ENCODE measurements around the gene FCER1G. TPM values are rescaled to one million over a fixed set of nuclear protein-coding genes. Genes with fewer than 3 reads are reported as not detected.

The FCER1G gene
- total and polyA plus RNA-seq, 2 donors (not counting 3 experiments of a cell fraction or from before 2014, with no cell fraction given), result 1.1 to 1.6 TPM

- Histone ChIP-seq H3K79me2 (ENCODE audit: control insufficient read depth, insufficient read depth, low read length) (peaks cover 33% of the 10 kb centered on the region), H3K9ac (replicated peaks; ENCODE audit: extremely low read depth, insufficient read depth, low read length) (no peak overlapping the region), H3K4me1 (ENCODE audit: control insufficient read depth, extremely low read depth, insufficient read depth, low read length) (peaks cover 30% of the 10 kb centered on the region), H3K9me3 (replicated peaks; ENCODE audit: control insufficient read depth, insufficient read depth, low read length) (no peaks in the 10 kb centered on the region), H3K27ac (ENCODE audit: insufficient read depth, low read depth, low read length) (no peak overlapping the region), H3K4me3 (replicated peaks in 1 of 3; ENCODE audit: insufficient read depth in 1 of 3, low read depth in 1 of 3, low read length in 3 of 3) (no peak overlapping the region), H3K27me3 (ENCODE audit: control insufficient read depth in 2 of 2, insufficient read depth in 2 of 2, low read length in 2 of 2) (no peaks in the 10 kb centered on the region), H3K9me1 (replicated peaks; ENCODE audit: control insufficient read depth, extremely low read depth, insufficient read depth, low read length) (no peaks in the 10 kb centered on the region), H3K4me2 (ENCODE audit: insufficient read depth, low read length) (no peak overlapping the region), H3K36me3 (ENCODE audit: control insufficient read depth in 2 of 2, extremely low read depth in 1 of 2, insufficient read depth in 2 of 2, low read length in 2 of 2) (peaks cover 3% of the 10 kb centered on the region in 2 experiments), H2AFZ (ENCODE audit: low read depth, low read length) (no peak overlapping the region), H4K20me1 (replicated peaks; ENCODE audit: control insufficient read depth, extremely low read depth, insufficient read depth, low read length) (no peaks in the 10 kb centered on the region)
- DNase-seq (ENCODE audit: low read depth, low spot score) (no peak), FAIRE-seq (peak; percentile 70)
- no TSS peak for BruUV-seq (replicated peaks)
- TF ChIP-seq MYC (IDR thresholded peaks at IDR 0.05; ENCODE audit: low read depth, low read length), result peak; percentile 49
- no peak for TF ChIP-seq POLR2A (IDR thresholded peaks at IDR 0.05; ENCODE audit: low read depth, low read length)
- TF ChIP-seq CTCF (IDR thresholded peaks at IDR 0.05; ENCODE audit: extremely low read depth in 1 of 2, insufficient read depth in 1 of 2, low read depth in 1 of 2, low read length in 2 of 2), result peak; percentile 36 to 61
- ChIA-PET CTCF (interaction anchor here (0.7 to 6.2 kb wide), 16 partner anchors 8 to 246 kb away, joined by 3 to 54 read pairs (median 4); partner anchors contain the start of genes NDUFS2, PPOX and TOMM40L), POLR2A (interaction anchor here (1.6 kb wide), 1 partner anchor 32 kb away, joined by 5 read pairs; no protein-coding TSS in a partner anchor)
- intact Hi-C loops (cut with micrococcal nuclease), result loop anchor here (2.0 kb wide), 1 partner anchor 97 kb away; no protein-coding TSS in a partner anchor
- dilution Hi-C loops (cut with MboI; ENCODE audit: extremely low pct_ligation_motif_present, low sequenced_read_pairs), result no loop called here
Measured at GRCh38 chr1:161193561-161194235, 21.4 kb upstream of the FCER1G start.

- DNase-seq (ENCODE audit: low read depth, low spot score) (no peak), FAIRE-seq (no peak)
- TF ChIP-seq CTCF (IDR thresholded peaks at IDR 0.05; ENCODE audit: extremely low read depth in 1 of 2, insufficient read depth in 1 of 2, low read depth in 1 of 2, low read length in 2 of 2), result no peak
- no peak for TF ChIP-seq MYC (IDR thresholded peaks at IDR 0.05; ENCODE audit: low read depth, low read length)
- no peak for TF ChIP-seq POLR2A (IDR thresholded peaks at IDR 0.05; ENCODE audit: low read depth, low read length)
- no peak for TF ChIP-seq MAX (IDR thresholded peaks at IDR 0.05; ENCODE audit: insufficient read depth, insufficient read length)
- no peak for TF ChIP-seq POLR2AphosphoS5 (IDR thresholded peaks at IDR 0.05; ENCODE audit: insufficient read depth, low read depth, low read length)
- TF ChIP-seq GATA2 (IDR thresholded peaks at IDR 0.05; ENCODE audit: insufficient read depth, insufficient read length, low read depth, low read length), result no peak
- no peak for TF ChIP-seq FOS (IDR thresholded peaks at IDR 0.05; ENCODE audit: borderline replicate concordance, insufficient read depth, low read length)
- no peak for TF ChIP-seq JUN (IDR thresholded peaks at IDR 0.05; ENCODE audit: borderline replicate concordance, insufficient read depth, insufficient read length, low read depth)
- no peak for TF ChIP-seq EZH2 (IDR thresholded peaks at IDR 0.05; ENCODE audit: borderline replicate concordance, low read depth, low read length, severe bottlenecking)
- Histone ChIP-seq H3K4me2 (ENCODE audit: insufficient read depth, low read length) (no peak overlapping the region), H3K36me3 (ENCODE audit: control insufficient read depth in 2 of 2, extremely low read depth in 1 of 2, insufficient read depth in 2 of 2, low read length in 2 of 2) (peaks cover 3% of the 10 kb centered on the region in 2 experiments), H3K27me3 (ENCODE audit: control insufficient read depth in 2 of 2, insufficient read depth in 2 of 2, low read length in 2 of 2) (no peaks in the 10 kb centered on the region), H2AFZ (ENCODE audit: low read depth, low read length) (no peak overlapping the region), H3K4me3 (replicated peaks in 1 of 3; ENCODE audit: insufficient read depth in 1 of 3, low read depth in 1 of 3, low read length in 3 of 3) (no peak overlapping the region), H3K4me1 (ENCODE audit: control insufficient read depth, extremely low read depth, insufficient read depth, low read length) (peaks cover 38% of the 10 kb centered on the region), H3K79me2 (ENCODE audit: control insufficient read depth, insufficient read depth, low read length) (peaks cover 34% of the 10 kb centered on the region), H3K9ac (replicated peaks; ENCODE audit: extremely low read depth, insufficient read depth, low read length) (no peak overlapping the region), H3K9me1 (replicated peaks; ENCODE audit: control insufficient read depth, extremely low read depth, insufficient read depth, low read length) (no peaks in the 10 kb centered on the region), H3K27ac (ENCODE audit: insufficient read depth, low read depth, low read length) (no peak overlapping the region), H4K20me1 (replicated peaks; ENCODE audit: control insufficient read depth, extremely low read depth, insufficient read depth, low read length) (no peaks in the 10 kb centered on the region), H3K9me3 (replicated peaks; ENCODE audit: control insufficient read depth, insufficient read depth, low read length) (no peaks in the 10 kb centered on the region)
- ChIA-PET POLR2A (interaction anchor here (0.8 kb wide), 1 partner anchor 11 kb away, joined by 3 read pairs; no protein-coding TSS in a partner anchor), CTCF (no interaction called here)
- intact Hi-C loops (cut with micrococcal nuclease) (no loop called here), dilution Hi-C loops (cut with MboI; ENCODE audit: extremely low pct_ligation_motif_present, low sequenced_read_pairs) (no loop called here)
- BruUV-seq (replicated peaks), result no TSS peak
Measured at GRCh38 chr1:161195171-161195570, 19.9 kb upstream of the FCER1G start.

Measured in endothelial cell of umbilical vein (primary cell).